ENCODE results near the gene PELI2. TPM values are rescaled to one million over a fixed set of nuclear protein-coding genes. Genes with fewer than 3 reads are reported as not detected.

PELI2 gene
- total and polyA plus RNA-seq, 5 experiments from 2014 or later, result 0.91 to 14.1 (median 1.9) TPM

DNA sequence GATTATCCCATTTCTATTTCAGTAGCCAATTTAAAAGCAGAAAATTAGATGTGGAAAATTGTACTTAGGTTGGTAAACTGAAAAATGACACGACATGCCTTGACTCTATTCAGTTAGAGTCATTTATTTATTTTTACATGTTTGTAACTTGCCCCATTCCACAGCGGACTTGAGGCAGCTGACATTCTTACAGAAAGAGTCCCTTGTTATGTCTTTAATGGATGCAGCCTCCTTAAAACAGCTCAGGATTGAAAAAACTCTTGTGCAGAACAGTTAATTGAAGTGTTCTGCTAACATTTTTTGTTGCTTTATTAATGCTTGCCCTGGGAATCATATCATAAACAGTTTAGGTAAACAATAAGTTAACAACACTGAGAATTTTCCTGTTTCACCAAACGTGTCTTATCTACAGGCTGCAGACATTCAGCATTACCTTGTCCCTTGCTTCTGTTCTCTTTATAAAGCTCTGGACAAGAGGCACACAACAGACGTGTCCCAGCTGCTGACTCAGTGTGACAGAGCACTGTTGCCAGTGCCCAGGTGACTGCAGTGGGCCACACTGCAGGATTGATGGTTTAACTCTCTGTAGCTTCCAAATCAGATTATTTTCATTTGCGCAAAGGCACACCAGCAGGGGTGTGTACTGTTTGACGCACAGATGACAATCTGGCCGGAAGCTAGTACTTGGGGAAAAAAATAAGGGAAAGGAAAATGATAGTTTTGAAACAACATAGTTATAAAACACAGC lies 101.6 kb downstream of the PELI2 start:
- H3K27me3 Mint-ChIP-seq, result peaks cover 0 to 2% (median 0%) of the 10 kb centered on the region in 5 donors
- peaks cover 0 to under 1% (median under 1%) of the 10 kb centered on the region in 3 donors for H3K36me3 Mint-ChIP-seq
- H3K9me3 Mint-ChIP-seq, result no peaks in the 10 kb centered on the region
- POLR2A ChIA-PET, result no interaction called here
- H3K4me1 Mint-ChIP-seq, result peaks cover 6 to 20% (median 13%) of the 10 kb centered on the region in 4 donors
- no peak for DNase-seq
- ATAC-seq, result no peak
- no peak overlapping the region for H3K27ac Mint-ChIP-seq
- H3K4me3 Mint-ChIP-seq, result no peak overlapping the region

DNA sequence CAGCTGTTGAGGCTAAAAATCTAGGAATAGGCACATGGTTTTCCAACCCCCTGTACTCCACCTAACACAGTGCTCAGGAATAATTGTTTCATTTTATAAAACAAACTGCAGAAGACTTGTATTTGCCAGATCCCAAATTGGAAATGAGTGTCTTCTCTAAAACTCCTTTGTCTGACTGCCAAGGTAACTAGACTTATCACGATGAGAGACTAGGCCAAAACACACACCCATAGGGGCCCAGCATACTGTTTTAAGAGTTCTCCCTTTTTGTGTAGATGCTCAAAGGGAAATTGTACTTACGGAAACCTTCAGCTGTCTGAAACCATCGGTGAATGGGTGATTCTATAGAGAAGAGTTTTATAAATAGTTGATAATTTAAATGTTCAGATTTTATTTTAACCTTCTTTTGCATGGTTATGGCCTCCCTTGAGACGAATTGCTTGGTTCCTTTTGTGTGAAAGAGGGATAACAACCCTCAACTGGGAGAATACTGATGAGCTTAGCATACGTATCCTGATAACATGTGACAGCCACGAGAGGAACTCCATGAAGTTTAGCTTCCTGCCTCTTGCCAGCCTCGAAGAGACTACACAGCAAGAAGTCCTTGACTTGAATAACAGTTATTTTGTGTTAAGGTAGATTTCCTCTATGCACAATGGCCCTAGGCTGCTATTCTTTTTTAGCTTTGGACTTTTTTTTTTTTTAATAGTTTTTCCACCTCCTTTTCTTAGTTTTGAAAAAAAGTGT lies 103.3 kb downstream of the PELI2 start:
- no peak for DNase-seq
- peaks cover 0 to 7% (median 5%) of the 10 kb centered on the region in 3 donors for H3K36me3 Mint-ChIP-seq
- no peaks in the 10 kb centered on the region for H3K9me3 Mint-ChIP-seq
- no peak for ATAC-seq
- H3K4me1 Mint-ChIP-seq, result peaks cover 2 to 9% (median 5%) of the 10 kb centered on the region in 4 donors
- no peak overlapping the region for H3K27ac Mint-ChIP-seq
- peaks cover 0 to 5% (median 0%) of the 10 kb centered on the region in 5 donors for H3K27me3 Mint-ChIP-seq
- POLR2A ChIA-PET, result no interaction called here
- H3K4me3 Mint-ChIP-seq, result no peak overlapping the region

DNA sequence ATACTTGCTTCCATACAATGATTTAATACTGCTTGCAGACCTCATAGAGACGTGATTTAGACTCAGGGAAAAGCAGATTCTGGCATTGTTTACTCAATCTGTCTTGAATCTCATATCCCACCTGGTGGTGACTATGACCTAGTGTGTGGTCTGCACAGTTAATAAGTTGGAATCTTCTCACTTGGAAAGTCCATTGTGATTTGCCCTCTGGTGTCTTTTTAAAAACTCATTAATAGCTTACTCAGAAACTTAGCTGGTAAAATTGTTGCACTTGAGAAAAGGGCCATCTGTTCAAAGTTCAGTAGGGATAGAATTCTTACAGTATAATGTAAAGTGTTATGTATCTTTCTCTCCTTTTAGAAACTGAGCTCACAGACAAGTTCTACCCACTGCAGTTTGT lies 106.0 kb downstream of the PELI2 start:
- POLR2A ChIA-PET, result no interaction called here
- peaks cover 0 to 5% (median 0%) of the 10 kb centered on the region in 5 donors for H3K27me3 Mint-ChIP-seq

DNA sequence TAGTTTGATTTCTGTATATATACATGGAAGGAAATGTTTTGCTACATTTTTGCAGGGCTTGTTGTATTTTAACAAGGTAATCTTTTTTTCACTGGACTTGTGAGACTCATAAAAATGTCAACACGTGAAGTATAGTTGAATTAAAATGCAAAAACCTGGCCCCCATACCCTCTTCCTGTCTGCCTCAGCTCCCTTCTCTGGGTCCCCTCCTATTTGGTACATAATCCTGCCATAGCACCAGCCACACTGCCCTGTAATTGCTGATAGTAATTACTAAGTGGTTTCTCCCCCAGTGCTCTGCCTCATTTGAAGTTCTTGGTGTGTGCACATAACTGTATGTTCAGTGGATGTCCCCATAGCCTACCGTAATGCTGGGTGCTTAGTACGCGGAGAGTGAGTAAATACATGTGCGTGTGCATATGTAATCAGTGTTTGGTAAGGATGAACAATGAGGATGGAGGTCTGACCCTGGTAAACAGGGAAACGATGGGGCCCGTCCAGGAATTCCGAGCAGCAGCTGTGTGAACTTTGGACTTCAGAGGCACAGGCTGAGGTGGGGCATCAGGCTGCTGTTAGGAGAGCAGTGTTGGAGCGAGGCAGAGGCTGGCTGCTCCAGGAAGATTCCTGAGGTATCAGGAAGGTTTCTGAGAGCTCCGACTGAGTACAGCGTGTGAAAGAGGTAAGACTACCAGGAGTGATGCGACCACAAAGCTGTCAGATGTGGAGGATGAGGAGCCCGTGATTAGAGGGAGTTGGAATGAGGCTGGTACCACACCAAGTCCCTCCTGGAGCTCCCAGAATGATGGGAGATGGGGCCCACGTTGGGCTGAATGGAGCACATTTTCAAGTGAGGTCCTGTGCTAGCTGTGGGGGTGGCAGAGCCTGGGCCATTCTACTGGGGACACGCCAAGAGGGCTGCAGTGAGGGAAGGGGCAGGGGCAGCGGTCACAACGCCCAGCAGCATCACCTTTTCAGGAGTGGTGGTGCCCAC lies 106.8 kb downstream of the PELI2 start:
- Mint-ChIP-seq H3K9me3 (peaks cover 0 to 8% (median 0%) of the 10 kb centered on the region in 9 donors), H3K36me3 (peaks cover 4 to 18% (median 10%) of the 10 kb centered on the region in 3 donors), H3K27me3 (peaks cover 0 to 5% (median 0%) of the 10 kb centered on the region in 5 donors), H3K27ac (peak overlapping the region in 1 of 10 donors; percentile 1), H3K4me1 (peaks cover 2 to 10% (median 5%) of the 10 kb centered on the region in 4 donors), H3K4me3 (no peak overlapping the region)
- DNase-seq (no peak), ATAC-seq (no peak)
- POLR2A ChIA-PET, result no interaction called here

More for the DNA sequence above, 106.0 kb downstream of the PELI2 start:
- H3K4me1 Mint-ChIP-seq, result peaks cover 2 to 10% (median 5%) of the 10 kb centered on the region in 4 donors
- H3K27ac Mint-ChIP-seq, result no peak overlapping the region
- peaks cover 0 to 18% (median 10%) of the 10 kb centered on the region in 3 donors for H3K36me3 Mint-ChIP-seq
- no peak overlapping the region for H3K4me3 Mint-ChIP-seq
- H3K9me3 Mint-ChIP-seq, result peaks cover 0 to 4% (median 0%) of the 10 kb centered on the region in 9 donors
- ATAC-seq, result no peak
- no peak for DNase-seq

DNA sequence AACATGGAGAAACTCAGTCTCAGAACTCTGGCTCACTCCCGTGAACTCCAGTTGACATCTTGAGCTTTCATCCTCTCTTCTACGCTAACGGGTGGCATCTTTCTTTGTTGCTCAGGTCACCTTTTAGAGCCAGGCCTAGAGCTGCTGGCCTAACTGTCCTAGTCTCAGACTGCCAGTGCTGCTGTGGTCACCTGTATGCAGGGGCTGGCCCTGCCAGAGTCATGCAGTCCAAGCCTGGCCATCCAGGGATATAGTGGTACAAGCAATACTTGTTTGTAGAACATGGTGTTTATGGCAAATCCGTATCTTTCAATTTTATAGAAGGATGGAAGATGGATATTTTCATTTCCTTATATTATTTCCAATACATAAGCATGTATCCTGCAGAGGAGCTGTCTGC lies 117.2 kb downstream of the PELI2 start:
- H3K27ac Mint-ChIP-seq, result no peak overlapping the region
- no peaks in the 10 kb centered on the region for H3K27me3 Mint-ChIP-seq
- H3K4me3 Mint-ChIP-seq, result no peak overlapping the region
- H3K4me1 Mint-ChIP-seq, result peaks cover 2 to 5% (median 5%) of the 10 kb centered on the region in 4 donors
- DNase-seq (no peak), ATAC-seq (no peak)
- H3K36me3 Mint-ChIP-seq, result peaks cover 0 to 5% (median 5%) of the 10 kb centered on the region in 3 donors
- POLR2A ChIA-PET, result no interaction called here
- peaks cover 0 to 20% (median 5%) of the 10 kb centered on the region in 9 donors for H3K9me3 Mint-ChIP-seq

DNA sequence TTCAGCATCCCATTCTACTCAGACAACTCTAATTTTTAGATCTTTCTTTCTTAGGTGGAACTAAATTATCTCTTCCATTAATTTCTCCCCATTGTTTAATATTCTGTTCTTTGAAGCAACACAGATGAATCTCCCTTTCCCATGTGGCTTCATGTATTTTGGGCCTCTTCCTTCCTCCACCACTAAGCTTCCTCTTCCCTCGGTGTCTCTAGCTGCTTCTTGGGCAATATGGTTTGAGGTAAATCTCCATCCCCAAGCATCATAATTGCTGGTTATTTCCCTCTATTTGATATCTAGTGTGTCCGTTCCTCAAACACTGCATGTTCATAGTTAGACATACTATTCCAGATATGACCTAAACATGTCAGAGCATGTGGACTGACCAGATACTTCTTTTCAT lies 119.2 kb downstream of the PELI2 start:
- H3K27me3 Mint-ChIP-seq, result no peaks in the 10 kb centered on the region
- no peak overlapping the region for H3K4me3 Mint-ChIP-seq
- POLR2A ChIA-PET, result no interaction called here
- H3K36me3 Mint-ChIP-seq, result peaks cover 3 to 5% (median 5%) of the 10 kb centered on the region in 3 donors
- H3K4me1 Mint-ChIP-seq, result peaks cover 2 to 5% (median 5%) of the 10 kb centered on the region in 4 donors
- ATAC-seq, result no peak
- H3K9me3 Mint-ChIP-seq, result peaks cover 0 to 13% (median 5%) of the 10 kb centered on the region in 9 donors
- DNase-seq, result no peak
- H3K27ac Mint-ChIP-seq, result no peak overlapping the region

DNA sequence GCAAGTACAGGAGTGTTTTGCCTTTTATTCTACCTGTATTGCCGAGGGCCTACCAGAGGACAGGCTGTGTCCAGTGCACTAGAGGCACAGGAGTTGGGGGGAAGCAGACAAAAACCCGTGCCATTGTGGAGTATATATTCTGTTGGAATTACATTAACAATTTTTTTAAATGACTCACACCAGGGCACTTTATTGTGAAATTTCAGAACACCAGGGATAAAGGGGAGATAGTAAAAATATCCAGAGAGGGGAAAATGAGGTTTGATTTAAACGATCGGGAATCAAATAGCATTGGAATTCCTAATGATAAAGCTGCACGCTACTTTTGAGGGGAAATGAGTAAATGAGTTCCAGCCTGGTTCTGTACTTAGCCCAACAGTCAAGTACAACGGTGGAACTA lies 123.2 kb downstream of the PELI2 start:
- POLR2A ChIA-PET, result no interaction called here

DNA sequence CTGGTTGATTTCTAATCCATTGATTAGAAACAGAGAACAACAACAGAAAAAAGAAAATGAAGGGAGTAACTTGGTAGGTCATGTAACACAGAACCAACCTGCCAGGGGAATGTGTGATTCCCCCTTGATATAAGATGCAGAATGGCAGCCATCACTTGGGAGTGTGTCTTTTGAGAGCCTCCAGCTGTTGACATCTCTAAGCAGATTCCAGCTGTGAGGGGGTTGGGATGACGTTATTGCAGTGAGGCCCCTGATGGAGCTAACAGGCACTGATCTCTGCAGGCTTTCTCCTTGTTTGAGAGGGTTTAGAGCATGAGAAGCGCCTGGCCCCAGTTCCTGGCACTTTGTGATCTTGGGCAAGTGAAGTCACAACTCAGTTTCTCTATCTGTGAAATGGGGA lies 124.9 kb downstream of the PELI2 start:
- Mint-ChIP-seq H3K36me3 (peaks cover 0 to 5% (median 3%) of the 10 kb centered on the region in 3 donors), H3K4me3 (no peak overlapping the region), H3K27me3 (no peaks in the 10 kb centered on the region), H3K4me1 (peaks cover 0 to 7% (median under 1%) of the 10 kb centered on the region in 4 donors), H3K9me3 (peaks cover 0 to 9% (median 0%) of the 10 kb centered on the region in 9 donors), H3K27ac (peak overlapping the region in 1 of 10 donors; percentile 41)
- ATAC-seq (no peak), DNase-seq (no peak)
- POLR2A ChIA-PET, result no interaction called here

More for the DNA sequence above, 123.2 kb downstream of the PELI2 start:
- H3K27ac Mint-ChIP-seq, result peak overlapping the region in 1 of 10 donors; percentile 12
- H3K9me3 Mint-ChIP-seq, result peaks cover 0 to 9% (median 0%) of the 10 kb centered on the region in 9 donors
- ATAC-seq, result no peak
- no peaks in the 10 kb centered on the region for H3K27me3 Mint-ChIP-seq
- no peak for DNase-seq
- no peak overlapping the region for H3K4me3 Mint-ChIP-seq
- H3K4me1 Mint-ChIP-seq, result peaks cover 2 to 12% (median 5%) of the 10 kb centered on the region in 4 donors
- H3K36me3 Mint-ChIP-seq, result peaks cover 0 to 5% (median 3%) of the 10 kb centered on the region in 3 donors

DNA sequence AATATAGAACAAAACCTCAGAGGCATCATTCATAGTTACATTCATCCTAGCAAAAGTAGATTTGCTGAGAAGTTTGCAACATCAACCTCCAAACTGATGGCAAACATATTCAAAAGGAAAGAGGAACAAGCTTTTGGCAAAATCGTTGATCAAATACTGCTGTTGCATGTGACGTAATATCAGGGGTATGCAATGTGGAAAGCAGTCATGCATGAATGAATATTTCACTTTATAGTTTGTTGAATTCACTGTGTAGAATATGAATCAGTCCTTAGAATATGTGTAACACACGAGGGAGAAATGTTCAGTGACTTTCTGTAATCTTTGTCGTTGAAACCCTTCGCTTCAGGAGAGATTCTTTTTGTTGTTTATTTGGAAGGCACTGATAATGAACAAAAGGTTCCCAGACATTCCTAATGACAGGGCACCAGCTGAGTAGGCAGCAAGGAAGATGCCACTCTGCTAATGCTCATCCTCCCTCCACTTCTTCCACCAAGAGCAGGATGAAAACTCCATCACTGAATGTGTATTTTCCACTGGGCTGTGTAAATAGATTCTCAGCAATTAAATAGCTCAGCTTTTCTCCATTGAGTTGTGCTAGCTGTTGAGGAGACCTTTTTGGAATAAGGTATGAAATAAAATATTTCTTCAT lies 126.1 kb downstream of the PELI2 start:
- no peak for DNase-seq
- POLR2A ChIA-PET, result no interaction called here

DNA sequence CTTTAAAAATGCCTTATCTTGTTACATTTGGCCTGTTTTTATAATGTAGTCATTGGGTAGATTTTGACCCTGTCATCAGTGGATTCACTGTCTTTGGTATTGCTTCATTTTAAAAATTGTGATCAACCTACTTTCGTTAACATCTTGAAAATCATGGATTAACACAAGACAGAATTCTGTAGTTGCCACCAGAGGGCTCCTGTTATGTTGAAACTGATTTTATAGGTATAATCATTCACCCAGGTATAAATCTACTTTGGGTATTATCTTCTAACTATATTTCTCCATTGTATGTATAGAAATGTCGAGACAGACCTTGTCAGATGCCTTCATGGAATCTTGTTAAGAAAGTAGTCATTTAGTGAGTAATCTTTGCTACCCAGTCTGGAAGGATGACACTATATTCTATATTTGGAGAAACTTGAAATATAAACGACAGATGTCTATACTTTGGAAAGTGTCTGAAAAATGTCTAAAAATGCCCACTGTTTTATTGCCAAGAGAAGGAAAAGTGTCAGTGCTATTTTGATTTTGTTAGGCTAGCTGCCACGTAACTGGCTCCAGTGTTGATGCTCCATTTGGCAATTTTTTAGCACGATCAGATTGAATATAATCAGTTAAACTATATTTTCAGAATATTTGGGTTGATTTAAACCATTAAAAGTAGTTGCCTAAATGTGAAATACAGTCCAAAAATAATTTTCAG lies 129.4 kb downstream of the PELI2 start:
- ATAC-seq, result no peak
- POLR2A ChIA-PET, result no interaction called here
- Mint-ChIP-seq H3K36me3 (peaks cover 6 to 17% (median 13%) of the 10 kb centered on the region in 3 donors), H3K27me3 (peaks cover 0 to 1% (median 0%) of the 10 kb centered on the region in 5 donors), H3K4me3 (no peak overlapping the region), H3K4me1 (peaks cover 0 to 7% (median 1%) of the 10 kb centered on the region in 4 donors), H3K9me3 (peaks cover 0 to 5% (median 0%) of the 10 kb centered on the region in 9 donors), H3K27ac (no peak overlapping the region)
- DNase-seq, result no peak

More for the DNA sequence above, 126.1 kb downstream of the PELI2 start:
- H3K9me3 Mint-ChIP-seq, result peaks cover 0 to 9% (median 0%) of the 10 kb centered on the region in 9 donors
- no peak for ATAC-seq
- peaks cover 0 to 8% (median 3%) of the 10 kb centered on the region in 3 donors for H3K36me3 Mint-ChIP-seq
- no peak overlapping the region for H3K4me3 Mint-ChIP-seq
- no peaks in the 10 kb centered on the region for H3K27me3 Mint-ChIP-seq
- H3K27ac Mint-ChIP-seq, result no peak overlapping the region
- peaks cover 0 to 7% (median 2%) of the 10 kb centered on the region in 4 donors for H3K4me1 Mint-ChIP-seq

DNA sequence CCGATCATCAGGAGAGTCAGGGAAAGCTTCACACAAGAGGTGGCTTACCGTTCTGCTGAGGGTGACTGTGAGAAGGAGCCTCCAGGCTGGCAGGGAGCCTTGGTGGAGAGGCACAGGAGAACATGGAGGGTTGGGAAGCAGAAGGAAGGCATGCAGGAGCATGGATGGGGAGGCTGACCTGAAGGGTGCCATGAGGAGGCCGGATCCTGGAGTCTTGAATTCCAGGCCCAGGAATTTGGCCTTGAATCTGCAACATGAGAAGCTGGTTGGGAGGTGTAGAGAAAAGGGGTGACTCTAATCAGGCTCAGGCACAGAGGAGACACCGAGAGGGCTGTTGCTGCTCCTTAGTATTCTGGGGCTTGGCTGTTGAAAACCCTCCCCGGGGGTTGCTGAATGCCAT lies 130.2 kb downstream of the PELI2 start:
- H3K9me3 Mint-ChIP-seq, result peaks cover 0 to 9% (median 5%) of the 10 kb centered on the region in 9 donors
- POLR2A ChIA-PET, result no interaction called here
- H3K4me3 Mint-ChIP-seq, result no peak overlapping the region
- ATAC-seq (no peak), DNase-seq (no peak)
- H3K36me3 Mint-ChIP-seq, result peaks cover 11 to 21% (median 19%) of the 10 kb centered on the region in 3 donors
- peaks cover 0 to 4% (median 1%) of the 10 kb centered on the region in 4 donors for H3K4me1 Mint-ChIP-seq
- H3K27ac Mint-ChIP-seq, result peak overlapping the region in 2 of 10 donors; percentile 42 to 85
- peaks cover 0 to 1% (median 0%) of the 10 kb centered on the region in 5 donors for H3K27me3 Mint-ChIP-seq

All from naive thymus-derived CD8-positive, alpha-beta T cell (primary cell).